ENCODE measurements around the gene PGBD5.

The PGBD5 gene

GRCh38 chr1:230347896-230348295 lies 78.2 kb downstream of the PGBD5 start:
- Mint-ChIP-seq H3K27ac (no peak overlapping the region), H3K27me3 (ENCODE audit: low read depth) (peaks cover 11% of the 10 kb centered on the region), H3K4me3 (no peak overlapping the region), H3K4me1 (ENCODE audit: low read depth) (no peaks in the 10 kb centered on the region), H3K9me3 (no peaks in the 10 kb centered on the region), H3K36me3 (ENCODE audit: low read depth) (no peaks in the 10 kb centered on the region)

- H3K4me3 Mint-ChIP-seq = no peak overlapping the region
- H3K36me3 Mint-ChIP-seq (ENCODE audit: low read depth) = no peaks in the 10 kb centered on the region
- H3K27ac Mint-ChIP-seq = no peak overlapping the region
- peaks cover 11% of the 10 kb centered on the region for H3K27me3 Mint-ChIP-seq (ENCODE audit: low read depth)
- H3K4me1 Mint-ChIP-seq (ENCODE audit: low read depth) = no peaks in the 10 kb centered on the region
- no peaks in the 10 kb centered on the region for H3K9me3 Mint-ChIP-seq
These were observed 80.8 kb downstream of the PGBD5 start for GRCh38 chr1:230345139-230345885.

- no peak overlapping the region for H3K4me3 Mint-ChIP-seq
- peaks cover 19% of the 10 kb centered on the region for H3K27me3 Mint-ChIP-seq (ENCODE audit: low read depth)
- H3K4me1 Mint-ChIP-seq (ENCODE audit: low read depth) = no peaks in the 10 kb centered on the region
- H3K9me3 Mint-ChIP-seq = no peaks in the 10 kb centered on the region
- H3K27ac Mint-ChIP-seq = no peak overlapping the region
- no peaks in the 10 kb centered on the region for H3K36me3 Mint-ChIP-seq (ENCODE audit: low read depth)
These were observed 83.4 kb downstream of the PGBD5 start for GRCh38 chr1:230342699-230343098.

- Mint-ChIP-seq H3K9me3 (no peaks in the 10 kb centered on the region), H3K36me3 (ENCODE audit: low read depth) (no peaks in the 10 kb centered on the region), H3K27ac (no peak overlapping the region), H3K4me3 (no peak overlapping the region), H3K27me3 (ENCODE audit: low read depth) (peaks cover 19% of the 10 kb centered on the region), H3K4me1 (ENCODE audit: low read depth) (no peaks in the 10 kb centered on the region)
These were observed 84.1 kb downstream of the PGBD5 start for GRCh38 chr1:230342019-230342418.

- peaks cover 19% of the 10 kb centered on the region for H3K27me3 Mint-ChIP-seq (ENCODE audit: low read depth)
- no peaks in the 10 kb centered on the region for H3K4me1 Mint-ChIP-seq (ENCODE audit: low read depth)
- no peak overlapping the region for H3K4me3 Mint-ChIP-seq
- H3K9me3 Mint-ChIP-seq = no peaks in the 10 kb centered on the region
- H3K27ac Mint-ChIP-seq = no peak overlapping the region
- no peaks in the 10 kb centered on the region for H3K36me3 Mint-ChIP-seq (ENCODE audit: low read depth)
These were observed 85.0 kb downstream of the PGBD5 start for GRCh38 chr1:230341162-230341546.

- H3K4me1 Mint-ChIP-seq (ENCODE audit: low read depth) = no peaks in the 10 kb centered on the region
- H3K4me3 Mint-ChIP-seq = no peak overlapping the region
- no peaks in the 10 kb centered on the region for H3K36me3 Mint-ChIP-seq (ENCODE audit: low read depth)
- no peak overlapping the region for H3K27ac Mint-ChIP-seq
- no peaks in the 10 kb centered on the region for H3K9me3 Mint-ChIP-seq
- peaks cover 19% of the 10 kb centered on the region for H3K27me3 Mint-ChIP-seq (ENCODE audit: low read depth)
These were observed 85.5 kb downstream of the PGBD5 start for GRCh38 chr1:230340526-230341161.

- no peak overlapping the region for H3K27ac Mint-ChIP-seq
- H3K4me3 Mint-ChIP-seq = no peak overlapping the region
- H3K27me3 Mint-ChIP-seq (ENCODE audit: low read depth) = peaks cover 14% of the 10 kb centered on the region
- no peaks in the 10 kb centered on the region for H3K4me1 Mint-ChIP-seq (ENCODE audit: low read depth)
- no peaks in the 10 kb centered on the region for H3K36me3 Mint-ChIP-seq (ENCODE audit: low read depth)
- no peaks in the 10 kb centered on the region for H3K9me3 Mint-ChIP-seq
These were observed 87.1 kb downstream of the PGBD5 start for GRCh38 chr1:230339033-230339432.

- H3K36me3 Mint-ChIP-seq (ENCODE audit: low read depth) = no peaks in the 10 kb centered on the region
- H3K27ac Mint-ChIP-seq = no peak overlapping the region
- no peak overlapping the region for H3K4me3 Mint-ChIP-seq
- H3K4me1 Mint-ChIP-seq (ENCODE audit: low read depth) = no peaks in the 10 kb centered on the region
- H3K27me3 Mint-ChIP-seq (ENCODE audit: low read depth) = peaks cover 8% of the 10 kb centered on the region
- no peaks in the 10 kb centered on the region for H3K9me3 Mint-ChIP-seq
These were observed 88.9 kb downstream of the PGBD5 start for GRCh38 chr1:230337266-230337665.

- no peaks in the 10 kb centered on the region for H3K9me3 Mint-ChIP-seq
- H3K36me3 Mint-ChIP-seq (ENCODE audit: low read depth) = no peaks in the 10 kb centered on the region
- H3K27me3 Mint-ChIP-seq (ENCODE audit: low read depth) = peaks cover 8% of the 10 kb centered on the region
- no peaks in the 10 kb centered on the region for H3K4me1 Mint-ChIP-seq (ENCODE audit: low read depth)
- H3K4me3 Mint-ChIP-seq = no peak overlapping the region
- no peak overlapping the region for H3K27ac Mint-ChIP-seq
These were observed 90.1 kb downstream of the PGBD5 start for GRCh38 chr1:230335861-230336522.

- Mint-ChIP-seq H3K36me3 (ENCODE audit: low read depth) (no peaks in the 10 kb centered on the region), H3K4me1 (ENCODE audit: low read depth) (no peaks in the 10 kb centered on the region), H3K9me3 (no peaks in the 10 kb centered on the region), H3K4me3 (no peak overlapping the region), H3K27me3 (ENCODE audit: low read depth) (peaks cover 6% of the 10 kb centered on the region), H3K27ac (no peak overlapping the region)
These were observed 91.7 kb downstream of the PGBD5 start for GRCh38 chr1:230334447-230334837.

- Mint-ChIP-seq H3K4me3 (no peak overlapping the region), H3K9me3 (no peaks in the 10 kb centered on the region)
These were observed 92.3 kb downstream of the PGBD5 start for GRCh38 chr1:230333590-230334446.

GRCh38 chr1:230332575-230333066 lies 93.5 kb downstream of the PGBD5 start:
- no peak overlapping the region for H3K4me3 Mint-ChIP-seq
- no peak overlapping the region for H3K27ac Mint-ChIP-seq
- no peaks in the 10 kb centered on the region for H3K9me3 Mint-ChIP-seq
- H3K4me1 Mint-ChIP-seq (ENCODE audit: low read depth) = peaks cover 6% of the 10 kb centered on the region
- no peaks in the 10 kb centered on the region for H3K27me3 Mint-ChIP-seq (ENCODE audit: low read depth)
- H3K36me3 Mint-ChIP-seq (ENCODE audit: low read depth) = no peaks in the 10 kb centered on the region

More at GRCh38 chr1:230333590-230334446, 92.3 kb downstream of the PGBD5 start:
- no peaks in the 10 kb centered on the region for H3K36me3 Mint-ChIP-seq (ENCODE audit: low read depth)
- H3K27ac Mint-ChIP-seq = no peak overlapping the region
- H3K4me1 Mint-ChIP-seq (ENCODE audit: low read depth) = no peaks in the 10 kb centered on the region
- H3K27me3 Mint-ChIP-seq (ENCODE audit: low read depth) = peaks cover under 1% of the 10 kb centered on the region

- H3K4me1 Mint-ChIP-seq (ENCODE audit: low read depth) = peaks cover 7% of the 10 kb centered on the region
- H3K9me3 Mint-ChIP-seq = no peaks in the 10 kb centered on the region
- H3K4me3 Mint-ChIP-seq = no peak overlapping the region
These were observed 94.1 kb downstream of the PGBD5 start for GRCh38 chr1:230332061-230332460.

GRCh38 chr1:230330157-230330556 lies 96.0 kb downstream of the PGBD5 start:
- Mint-ChIP-seq H3K9me3 (no peaks in the 10 kb centered on the region), H3K4me3 (no peak overlapping the region), H3K36me3 (ENCODE audit: low read depth) (no peaks in the 10 kb centered on the region), H3K27me3 (ENCODE audit: low read depth) (no peaks in the 10 kb centered on the region), H3K27ac (no peak overlapping the region), H3K4me1 (ENCODE audit: low read depth) (peaks cover 7% of the 10 kb centered on the region)

More at GRCh38 chr1:230332061-230332460, 94.1 kb downstream of the PGBD5 start:
- Mint-ChIP-seq H3K27ac (no peak overlapping the region), H3K36me3 (ENCODE audit: low read depth) (no peaks in the 10 kb centered on the region), H3K27me3 (ENCODE audit: low read depth) (no peaks in the 10 kb centered on the region)

Measured in T-helper 1 cell treated with Interleukin-12 subunit alpha and Interleukin-12 subunit beta and Interleukin-4 antibody, amounts not matched to agents 30 μg/mL and 1 μg/mL, for 36 hours (primary cell).